Neural progenitor cell (in vitro differentiated cells): Measurements from ENCODE around the gene TMEM60.

Experiments used
- CTCF ChIP-seq: fragments of 200-600 bp; sonication (generic); IDR thresholded peaks from 2 replicates; pipeline ENCODE4 v1.5.1; 2017; ENCODE audit warnings: antibody characterized with exemption, mild to moderate bottlenecking
- EZH2 ChIP-seq: fragments of 200-600 bp; sonication (generic); IDR thresholded peaks from 2 replicates; pipeline ENCODE4 v1.6.1; 2017; ENCODE audit warnings: antibody characterized with exemption, mild to moderate bottlenecking, moderate library complexity
- EZH2phosphoT487 ChIP-seq: fragments of 200-600 bp; sonication (generic); IDR thresholded peaks from 2 replicates; pipeline ENCODE4 v1.6.1; 2017; ENCODE audit warnings: antibody characterized with exemption

DNA sequence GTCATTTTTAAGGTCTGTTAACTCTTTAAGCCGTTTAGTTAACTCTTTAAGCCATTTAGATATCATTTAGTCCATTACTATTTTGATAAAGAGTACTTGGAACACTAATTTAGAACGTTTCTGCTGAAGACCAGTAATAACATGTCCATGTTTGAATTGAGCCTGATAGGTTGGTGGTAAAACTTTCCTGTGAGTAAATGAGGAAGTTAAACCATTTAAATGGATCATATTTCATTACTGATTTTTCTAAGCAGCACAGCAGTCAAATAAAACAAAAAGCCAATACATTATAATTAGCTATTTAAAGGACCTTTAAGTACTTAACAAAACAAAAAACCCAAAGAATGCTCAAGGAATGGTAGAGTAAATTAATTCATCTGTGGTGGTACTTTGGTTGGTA lies 29.8 kb upstream of the TMEM60 start:
- TF ChIP-seq CTCF (no peak), EZH2phosphoT487 (no peak), EZH2 (no peak)
